Neuronal stem cell (in vitro differentiated cells): ENCODE results near the gene TTLL7.

Experiments used
- DNase-seq: peaks from one replicate; pipeline ENCODE4 v3.0.0-alpha.2; 2013; ENCODE audit warnings: low spot score
- H2AFZ ChIP-seq: one replicate; pipeline ENCODE4 v1.6.1; 2013; ENCODE audit warnings: mild to moderate bottlenecking, low read length, inconsistent platforms
- H2AK5ac ChIP-seq: 2 replicates; pipeline ENCODE4 v1.6.1; 2013; ENCODE audit warnings: low read depth, mild to moderate bottlenecking, inconsistent platforms, low read length, moderate library complexity, mixed read lengths
- H2BK120ac ChIP-seq: 2 replicates; pipeline ENCODE4 v1.6.1; 2013; ENCODE audit warnings: low read depth, mild to moderate bottlenecking, inconsistent platforms, low read length, moderate library complexity, mixed read lengths
- H2BK12ac ChIP-seq: one replicate; pipeline ENCODE4 v1.6.1; 2013; ENCODE audit warnings: low read length, inconsistent platforms
- H2BK15ac ChIP-seq: 2 replicates; pipeline ENCODE4 v1.6.1; 2013; ENCODE audit warnings: mild to moderate bottlenecking, low read length, inconsistent platforms, mixed read lengths
- H2BK5ac ChIP-seq: one replicate; pipeline ENCODE4 v1.6.1; 2013; ENCODE audit warnings: inconsistent platforms, mild to moderate bottlenecking, low read length, moderate library complexity
- H3K14ac ChIP-seq: one replicate; pipeline ENCODE4 v1.6.1; 2013; ENCODE audit warnings: low read length, inconsistent platforms
- H3K18ac ChIP-seq: 2 replicates; pipeline ENCODE4 v1.6.1; 2013; ENCODE audit warnings: low read length, inconsistent platforms
- H3K23ac ChIP-seq: 2 replicates; pipeline ENCODE4 v1.6.1; 2013; ENCODE audit warnings: low read depth, mild to moderate bottlenecking, mixed read lengths, low read length, inconsistent platforms; ENCODE audit not compliant: poor library complexity
- H3K27ac ChIP-seq: replicated peaks from 3 replicates; pipeline ENCODE4 v1.5.1; 2013; ENCODE audit warnings: low read length, inconsistent platforms
- H3K27me3 ChIP-seq, 3 experiments: 2 replicates each; pipeline ENCODE4 v1.6.1; 2013; ENCODE audit warnings: low read length in 3 of 3, mild to moderate bottlenecking in 2 of 3, inconsistent platforms in 1 of 3, low read depth in 1 of 3, mixed read lengths in 1 of 3, moderate library complexity in 1 of 3; ENCODE audit not compliant: control insufficient read depth in 3 of 3, insufficient read depth in 3 of 3
- H3K36me3 ChIP-seq, 2 donors: replicated peaks in 1 of 2; 2 replicates each; pipeline ENCODE4 v1.6.1; 2013; ENCODE audit warnings: low read length in 2 of 2; ENCODE audit not compliant: control insufficient read depth in 2 of 2, insufficient read depth in 2 of 2
- H3K4ac ChIP-seq: 2 replicates; pipeline ENCODE4 v1.6.1; 2013; ENCODE audit warnings: inconsistent platforms, mild to moderate bottlenecking, low read length, moderate library complexity
- H3K4me1 ChIP-seq, 2 donors: 1 replicate in 1 of 2; 2 replicates in 1 of 2; pipeline ENCODE4 v1.6.1; 2013; ENCODE audit warnings: low read length in 2 of 2, low read depth in 1 of 2; ENCODE audit not compliant: control insufficient read depth in 2 of 2, insufficient read depth in 1 of 2
- H3K4me2 ChIP-seq: one replicate; pipeline ENCODE4 v1.6.1; 2013; ENCODE audit warnings: mild to moderate bottlenecking, low read length, inconsistent platforms; ENCODE audit not compliant: insufficient read depth, poor library complexity, severe bottlenecking
- H3K4me3 ChIP-seq, 2 donors: 2 replicates each; pipeline ENCODE4 v1.5.1; 2013; ENCODE audit warnings: low read length in 2 of 2, mild to moderate bottlenecking in 2 of 2, inconsistent platforms in 1 of 2, moderate library complexity in 1 of 2
- H3K79me1 ChIP-seq: one replicate; pipeline ENCODE4 v1.6.1; 2013; ENCODE audit warnings: low read depth, mild to moderate bottlenecking, inconsistent platforms, low read length, moderate library complexity
- H3K9ac ChIP-seq: one replicate; pipeline ENCODE4 v1.6.1; 2013; ENCODE audit warnings: mild to moderate bottlenecking, low read depth, low read length, inconsistent platforms; ENCODE audit not compliant: poor library complexity
- H3K9me3 ChIP-seq, 2 donors: replicated peaks in 1 of 2; 2 replicates each; pipeline versions ENCODE3 to v1.6.1; 2013; ENCODE audit warnings: low read length in 2 of 2, mild to moderate bottlenecking in 2 of 2, inconsistent platforms in 1 of 2, low read depth in 1 of 2, mixed read lengths in 1 of 2, moderate library complexity in 1 of 2; ENCODE audit not compliant: control insufficient read depth in 2 of 2, insufficient read depth in 1 of 2
- H4K8ac ChIP-seq: one replicate; pipeline ENCODE4 v1.6.1; 2013; ENCODE audit warnings: low read depth, mild to moderate bottlenecking, inconsistent platforms, low read length, moderate library complexity
- H4K91ac ChIP-seq: one replicate; pipeline ENCODE4 v1.6.1; 2013; ENCODE audit warnings: low read length, low read depth, mild to moderate bottlenecking, inconsistent platforms; ENCODE audit not compliant: poor library complexity
- WGBS, 2 donors: extraction: QIAGEN DNeasy Blood & Tissue Kit; methylation state at CpG; one replicate each; pipeline ENCODE4 v1.1.7; 2013; ENCODE audit warnings: missing lambda C conversion rate in 2 of 2, mixed read lengths in 1 of 2; ENCODE audit not compliant: insufficient read length in 2 of 2, insufficient replicate concordance in 1 of 2; ENCODE audit errors: extremely low coverage in 2 of 2; 5-methylcytosine and 5-hydroxymethylcytosine counted together

The TTLL7 gene

DNA sequence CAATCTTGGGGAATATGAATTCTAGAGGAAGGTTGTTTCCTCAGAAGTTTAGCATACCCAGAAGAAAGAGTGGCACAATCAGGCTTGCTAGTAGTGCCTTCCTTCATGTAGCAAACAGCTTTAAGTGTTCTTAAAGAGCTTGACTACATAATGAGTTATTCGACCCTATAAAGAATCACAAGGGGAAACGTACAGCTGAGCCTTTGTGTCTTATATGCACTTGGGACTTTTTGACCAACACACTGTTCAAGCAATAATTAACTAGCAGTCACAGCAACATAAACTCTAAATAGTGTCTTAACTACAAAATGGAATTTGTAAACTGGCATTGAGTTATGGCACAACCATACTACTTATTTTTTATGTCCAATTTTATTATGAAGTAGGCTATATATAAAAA is 86.1 kb downstream of the TTLL7 start:
- Histone ChIP-seq H3K9me3 (no peaks in the 10 kb centered on the region), H3K79me1 (no peaks in the 10 kb centered on the region), H3K27me3 (no peaks in the 10 kb centered on the region), H2AK5ac (no peak overlapping the region), H2AFZ (no peak overlapping the region), H4K8ac (no peak overlapping the region), H3K4ac (no peak overlapping the region), H3K18ac (no peak overlapping the region), H2BK12ac (no peak overlapping the region), H2BK15ac (no peak overlapping the region), H3K36me3 (peaks cover 0 to 2% of the 10 kb centered on the region in 2 donors), H3K4me2 (no peak overlapping the region), H4K91ac (no peak overlapping the region), H3K27ac (no peak overlapping the region), H3K23ac (no peak overlapping the region), H3K4me1 (no peaks in the 10 kb centered on the region), H3K9ac (no peak overlapping the region), H2BK5ac (no peak overlapping the region), H3K14ac (no peak overlapping the region), H3K4me3 (no peak overlapping the region), H2BK120ac (no peak overlapping the region)
- DNase-seq = no peak
- WGBS, 2 donors = no CpG with 5 or more reads among the region's 2 CpGs

GRCh38 chr1:83910461-83910860 is 88.5 kb downstream of the TTLL7 start:
- Histone ChIP-seq H2BK12ac (no peak overlapping the region), H3K4me2 (no peak overlapping the region), H3K18ac (no peak overlapping the region), H3K36me3 (peaks cover 0 to 2% of the 10 kb centered on the region in 2 donors), H3K4me3 (no peak overlapping the region), H3K4ac (no peak overlapping the region), H4K8ac (no peak overlapping the region), H2BK5ac (no peak overlapping the region), H2AK5ac (no peak overlapping the region), H3K9me3 (no peaks in the 10 kb centered on the region), H3K27ac (no peak overlapping the region), H3K4me1 (no peaks in the 10 kb centered on the region), H3K79me1 (no peaks in the 10 kb centered on the region), H2BK120ac (no peak overlapping the region), H3K14ac (no peak overlapping the region), H2BK15ac (no peak overlapping the region), H3K9ac (no peak overlapping the region), H2AFZ (peak overlapping the region; percentile 4), H4K91ac (no peak overlapping the region), H3K27me3 (no peaks in the 10 kb centered on the region), H3K23ac (no peak overlapping the region)
- no CpG with 5 or more reads among the region's 3 CpGs for WGBS, 2 donors
- DNase-seq = no peak

- no peak overlapping the region for H2BK12ac ChIP-seq
- H3K14ac ChIP-seq = no peak overlapping the region
- no peak overlapping the region for H3K18ac ChIP-seq
- peaks cover 0 to 2% of the 10 kb centered on the region in 2 donors for H3K36me3 ChIP-seq
- H2AFZ ChIP-seq = no peak overlapping the region
- H2BK5ac ChIP-seq = no peak overlapping the region
- no peak overlapping the region for H4K8ac ChIP-seq
- no peak overlapping the region for H4K91ac ChIP-seq
- H3K27me3 ChIP-seq = no peaks in the 10 kb centered on the region
- H3K4ac ChIP-seq = no peak overlapping the region
- H3K4me2 ChIP-seq = no peak overlapping the region
- no peak overlapping the region for H2BK15ac ChIP-seq
- H3K79me1 ChIP-seq = no peaks in the 10 kb centered on the region
- no peak overlapping the region for H3K4me3 ChIP-seq
- no peak overlapping the region for H2AK5ac ChIP-seq
- H3K23ac ChIP-seq = no peak overlapping the region
- no peak for DNase-seq
- no peaks in the 10 kb centered on the region for H3K9me3 ChIP-seq
- H3K9ac ChIP-seq = no peak overlapping the region
- no peak overlapping the region for H3K27ac ChIP-seq
- H3K4me1 ChIP-seq = no peaks in the 10 kb centered on the region
- no peak overlapping the region for H2BK120ac ChIP-seq
These were observed 89.2 kb downstream of the TTLL7 start for GRCh38 chr1:83909687-83910086.

DNA sequence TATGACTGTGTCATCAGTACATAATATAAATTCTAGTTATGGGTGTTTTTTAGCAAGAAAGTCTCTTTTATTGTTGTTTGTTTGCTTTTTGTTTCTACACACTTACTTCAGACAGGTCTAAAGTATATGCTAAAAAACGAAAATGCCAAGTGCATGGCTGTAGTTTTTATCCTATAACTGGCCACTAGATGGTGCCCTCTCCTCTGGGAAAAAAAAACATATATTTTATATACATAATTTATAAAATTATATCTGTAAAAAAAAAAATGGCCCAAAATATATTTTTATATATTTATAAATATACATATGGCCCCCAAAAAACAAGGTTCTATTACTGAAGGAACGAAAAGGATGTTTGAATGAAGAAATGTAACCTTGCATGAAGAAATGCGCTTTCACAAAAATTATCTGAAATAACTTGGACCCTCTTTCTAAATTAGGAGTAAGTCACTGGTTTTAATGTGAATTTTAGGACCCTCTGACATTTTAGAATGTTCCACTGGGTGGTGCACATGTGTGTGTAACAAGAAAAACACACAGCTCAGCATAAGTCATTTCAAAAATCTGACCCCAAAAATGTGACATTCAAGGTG is 93.5 kb downstream of the TTLL7 start:
- Histone ChIP-seq H2BK5ac (no peak overlapping the region), H3K9me3 (no peaks in the 10 kb centered on the region), H3K14ac (no peak overlapping the region), H2AFZ (no peak overlapping the region), H2BK15ac (no peak overlapping the region), H3K4me3 (no peak overlapping the region), H3K27ac (no peak overlapping the region), H3K4me1 (no peaks in the 10 kb centered on the region), H3K79me1 (no peaks in the 10 kb centered on the region), H2BK120ac (no peak overlapping the region), H4K91ac (no peak overlapping the region), H2BK12ac (no peak overlapping the region), H3K23ac (no peak overlapping the region), H3K36me3 (no peaks in the 10 kb centered on the region), H3K4me2 (no peak overlapping the region), H3K4ac (no peak overlapping the region), H2AK5ac (no peak overlapping the region), H3K9ac (no peak overlapping the region), H4K8ac (no peak overlapping the region), H3K27me3 (no peaks in the 10 kb centered on the region), H3K18ac (no peak overlapping the region)
- DNase-seq = no peak
- WGBS, 2 donors = no CpG with 5 or more reads among the region's 3 CpGs
